GM12878 (cell line): ENCODE data around the gene EPS8L1. TPM values are rescaled to one million over a fixed set of nuclear protein-coding genes. Genes with fewer than 3 reads are reported as not detected.

Experiments used
- ATAC-seq: fragments of 200-7000 bp; cut with Tn5 transposase; 3 replicates; pipeline ENCODE4 v1.9.1; 2020; ENCODE audit warnings: mild to moderate bottlenecking, moderate library complexity
- BruUV-seq: library from RNA; stranded (reverse); fragments of 400-500 nt; replicated peaks from 2 replicates; lab custom pipeline; 2021; lab: Mats Ljungman, UMichigan
- CTCF ChIA-PET: fragments of 300-600 bp; sonication (Branson Sonifier 250); formaldehyde crosslinking; extraction: SDS; loops from one replicate; lab custom pipeline; 2021; ENCODE audit warnings: inconsistent platforms; lab: Yijun Ruan, JAX
- POLR2A ChIA-PET: fragments of 350-600 bp; formaldehyde crosslinking; extraction: SDS; loops from one replicate; lab custom pipeline; 2021; ENCODE audit warnings: inconsistent platforms; lab: Charles Lee
- RAD21 ChIA-PET: fragments of 300-600 bp; sonication (Branson Sonifier 250); formaldehyde crosslinking; loops from one replicate; lab custom pipeline; 2023; ENCODE audit warnings: antibody characterized with exemption; ENCODE audit not compliant: unreplicated experiment; lab: Charles Lee
- SMC1A ChIA-PET: fragments of 300-600 bp; sonication (Branson Sonifier 250); formaldehyde crosslinking; loops from one replicate; lab custom pipeline; 2023; ENCODE audit not compliant: unreplicated experiment, uncharacterized antibody; lab: Charles Lee
- DNase-seq: peaks from one replicate; pipeline ENCODE4 v3.0.0-alpha.2; 2011; ENCODE audit warnings: low read depth, low spot score
- FAIRE-seq: peaks from 3 replicates; lab custom pipeline; 2011; peaks lifted over from hg19 to GRCh38; lab: Jason Lieb, UNC
- H2AFZ ChIP-seq: 2 replicates; pipeline ENCODE4 v1.6.0; 2011; ENCODE audit warnings: low read depth, low read length, control low read depth; ENCODE audit not compliant: control insufficient read depth
- H3K27ac ChIP-seq: 2 replicates; pipeline ENCODE4 v1.5.1; 2011; ENCODE audit warnings: control low read depth; ENCODE audit not compliant: control insufficient read depth, insufficient read depth
- H3K27me3 ChIP-seq, 2 experiments: replicated peaks in 1 of 2; 2 replicates each; pipeline versions ENCODE4 v1.6.0 to v1.6.1; 2011; ENCODE audit warnings: low read length in 1 of 2; ENCODE audit not compliant: control insufficient read depth in 2 of 2, insufficient read depth in 2 of 2
- H3K36me3 ChIP-seq, 2 experiments: 2 replicates each; pipeline ENCODE4 v1.5.1; 2011; ENCODE audit warnings: low read length in 1 of 2; ENCODE audit not compliant: control insufficient read depth in 2 of 2, insufficient read depth in 2 of 2
- H3K4me1 ChIP-seq: 2 replicates; pipeline ENCODE4 v1.6.1; 2011; ENCODE audit warnings: mild to moderate bottlenecking, low read length, moderate library complexity, mixed read lengths; ENCODE audit not compliant: control insufficient read depth, insufficient read depth
- H3K4me2 ChIP-seq: 2 replicates; pipeline ENCODE4 v1.6.0; 2011; ENCODE audit warnings: control low read depth; ENCODE audit not compliant: control insufficient read depth, insufficient read depth
- H3K4me3 ChIP-seq: fragments of 200-600 bp; sonication (generic); 2 replicates; pipeline ENCODE4 v1.5.1; 2016
- H3K79me2 ChIP-seq: 2 replicates; pipeline ENCODE4 v1.6.0; 2011; ENCODE audit warnings: low read length; ENCODE audit not compliant: control insufficient read depth, insufficient read depth
- H3K9ac ChIP-seq: 2 replicates; pipeline ENCODE4 v1.8.0; 2011; ENCODE audit warnings: low read length, control low read depth, mixed read lengths; ENCODE audit not compliant: control insufficient read depth, insufficient read depth
- H3K9me3 ChIP-seq: replicated peaks from 3 replicates; pipeline ENCODE4 v1.5.1; 2011; ENCODE audit warnings: mild to moderate bottlenecking, low read length; ENCODE audit not compliant: control insufficient read depth, insufficient read depth
- H4K20me1 ChIP-seq: 2 replicates; pipeline ENCODE4 v1.6.0; 2011; ENCODE audit not compliant: control insufficient read depth, insufficient read depth
- MAX ChIP-seq: IDR thresholded peaks from 2 replicates; pipeline ENCODE4 v1.6.1; 2012; ENCODE audit warnings: low read depth, low read length, improper control_type of control experiment
- MEF2B ChIP-seq: fragments of 450-650 bp; IDR thresholded peaks from 2 replicates; pipeline ENCODE4 v1.6.1; 2018; ENCODE audit warnings: mild to moderate bottlenecking, moderate library complexity; ENCODE audit not compliant: partially characterized antibody, poor library complexity, severe bottlenecking
- NFYA ChIP-seq: IDR thresholded peaks from 2 replicates; pipeline ENCODE4 v1.6.1; 2011; ENCODE audit warnings: low read depth, mild to moderate bottlenecking, low read length, improper control_type of control experiment, borderline replicate concordance
- NKRF ChIP-seq: fragments of 450-650 bp; conservative IDR thresholded peaks from 2 replicates; pipeline ENCODE4 v1.6.1; 2017; ENCODE audit warnings: mild to moderate bottlenecking, moderate library complexity
- PAX5 ChIP-seq: IDR thresholded peaks from 2 replicates; pipeline ENCODE4 v1.6.1; 2011; ENCODE audit warnings: low read depth, low read length, borderline replicate concordance
- POLR2AphosphoS5 ChIP-seq: IDR thresholded peaks from 2 replicates; pipeline ENCODE4 v1.6.1; 2011; ENCODE audit warnings: mild to moderate bottlenecking, low read length, inconsistent platforms
- POU2F2 ChIP-seq: IDR thresholded peaks from 3 replicates; pipeline ENCODE4 v1.6.1; 2011; ENCODE audit warnings: low read depth, mild to moderate bottlenecking, low read length, borderline replicate concordance
- PRDM15 ChIP-seq: fragments of 450-650 bp; formaldehyde crosslinking; IDR thresholded peaks from 2 replicates; pipeline ENCODE4 v1.4.0; 2020; ENCODE audit warnings: mild to moderate bottlenecking, moderate library complexity
- RELA ChIP-seq: fragments of 450-650 bp; IDR thresholded peaks from 2 replicates; pipeline ENCODE4 v1.8.0; 2014; ENCODE audit warnings: borderline replicate concordance; ENCODE audit not compliant: partially characterized antibody
- SKIL ChIP-seq: fragments of 450-650 bp; IDR thresholded peaks from 2 replicates; pipeline ENCODE4 v1.6.1; 2017; ENCODE audit warnings: mild to moderate bottlenecking, low read depth, inconsistent platforms; ENCODE audit not compliant: poor library complexity, severe bottlenecking
- SMAD5 ChIP-seq: IDR thresholded peaks from 2 replicates; pipeline ENCODE4 v1.6.1; 2016; ENCODE audit warnings: antibody characterized with exemption, low read depth
- STAT3 ChIP-seq: IDR thresholded peaks from 2 replicates; pipeline ENCODE4 v1.6.1; 2011; ENCODE audit warnings: low read depth, low read length, improper control_type of control experiment
- ZNF274 ChIP-seq: IDR thresholded peaks from one replicate; pipeline ENCODE4 v1.8.0; 2011; ENCODE audit not compliant: insufficient read length, insufficient read depth
- ZNF384 ChIP-seq: IDR thresholded peaks from 2 replicates; pipeline ENCODE4 v1.6.1; 2012; ENCODE audit warnings: low read depth, mild to moderate bottlenecking, low read length, improper control_type of control experiment, borderline replicate concordance
- WGBS: methylation state at CpG from one replicate; pipeline ENCODE4 v1.1.6; 2016; ENCODE audit warnings: low lambda C conversion rate; ENCODE audit not compliant: insufficient replicate concordance, insufficient coverage; ENCODE audit errors: missing lambda C conversion rate; 5-methylcytosine and 5-hydroxymethylcytosine counted together
- in situ Hi-C: fragments of 300-500 bp; cut with MboI; formaldehyde crosslinking; loops from 9 replicates; pipeline ENCODE4 v1.14.3; 2018; ENCODE audit warnings: mixed read lengths
- intact Hi-C: fragments of 100-400 bp; cut with micrococcal nuclease; formaldehyde crosslinking; loops from one replicate; pipeline ENCODE4 v1.14.2; 2022; ENCODE audit not compliant: unreplicated experiment
- polyA plus RNA-seq, 11 experiments: library from polyadenylated mRNA; depleted of rRNA in 4 of 11; unstranded in 6 of 11; stranded (reverse) in 5 of 11; fragments of >200 nt; fragmentation: Nextera tagmentation in 4 of 11; fragmentation: Illumina TruSeq in 1 of 11; extraction: Ambion mirVana in 4 of 11; extraction: Trizol in 1 of 11; gene quantifications; 1 replicate in 1 of 11; 2 replicates in 10 of 11; pipeline versions ENCODE4 v1.2.1 to v1.2.3, GENCODE V29; 2011 to 2016; ENCODE audit warnings: inconsistent platforms in 2 of 11, missing spikeins in 2 of 11, low read depth in 1 of 11
- total RNA-seq, 4 experiments: library from RNA; depleted of rRNA in 3 of 4; stranded (reverse); fragments of >200 nt in 3 of 4; fragmentation: Illumina TruSeq in 1 of 4; extraction: Trizol in 1 of 4; gene quantifications; 2 replicates each; pipeline versions ENCODE4 v1.2.1 to v1.2.3, GENCODE V29; 2013 to 2021

EPS8L1 gene
- total and polyA plus RNA-seq, 10 of the 15 experiments (the other 5 are each of a cell fraction or from before 2014, with no cell fraction given): 0.68 to 2.2 (median 0.96) TPM; not detected in 2

- no peak for TF ChIP-seq NKRF
- no peak for TF ChIP-seq ZNF274
Measured at GRCh38 chr19:55078996-55079395, 3.3 kb downstream of the EPS8L1 start (continued).

- ChIA-PET POLR2A (no interaction called here), SMC1A (no interaction called here), RAD21 (interaction anchor here (1.0 to 1.7 kb wide), 3 partner anchors 9 to 405 kb away, joined by 3 to 6 read pairs (median 3); partner anchors contain the start of gene RDH13), CTCF (no interaction called here)
- no peaks in the 10 kb centered on the region for H4K20me1 ChIP-seq
- no TSS peak for BruUV-seq
- in situ Hi-C loops (no loop called here), intact Hi-C loops (no loop called here)
- no peaks in the 10 kb centered on the region for H3K36me3 ChIP-seq
- no peak overlapping the region for H3K4me3 ChIP-seq
- H3K4me1 ChIP-seq: peaks cover 7% of the 10 kb centered on the region; the same call in 1 of the 2 replicates
- ATAC-seq: no peak
- peak overlapping the region; percentile 97; the same call in 1 of the 2 replicates for H3K4me2 ChIP-seq
- no peak overlapping the region for H2AFZ ChIP-seq
- FAIRE-seq: no peak
- DNase-seq: no peak
- no peaks in the 10 kb centered on the region for H3K79me2 ChIP-seq
- H3K9ac ChIP-seq: no peak overlapping the region
- 67% methylated on average over 13 of the region's 19 CpGs for WGBS
- H3K27me3 ChIP-seq: no peaks in the 10 kb centered on the region
- no peak overlapping the region for H3K27ac ChIP-seq
- TF ChIP-seq POU2F2 (no peak), POLR2AphosphoS5 (no peak), MAX (no peak), PRDM15 (CRISPR knock-in tag) (no peak), STAT3 (no peak), RELA (no peak), MEF2B (no peak), SMAD5 (no peak), ZNF384 (no peak), NFYA (no peak), SKIL (no peak), PAX5 (no peak)
- H3K9me3 ChIP-seq: no peaks in the 10 kb centered on the region; the same call in 2 of the 3 replicates
Measured at GRCh38 chr19:55079400-55080038, 3.9 kb downstream of the EPS8L1 start.
